GDM1 (cell line): ENCODE results near the gene MECP2.
A peak's percentile ranks its signal among the peaks of the same experiment; 100 is the strongest.
"Not testable (repeated sequence)": the region's sequence is repeated elsewhere in the genome, so short reads cannot be mapped to it uniquely, and the experiment has no call there.

Source experiments
- DNase-seq: peaks from one replicate; lab custom pipeline; 2025; lab: John Stamatoyannopoulos, UW

MECP2 gene

GRCh38 chrX:154097589-154098541 lies at the start of gene MECP2:
MECP2 (minus strand) TSS chrX:154097717.
- peak; percentile 90 for DNase-seq

DNA sequence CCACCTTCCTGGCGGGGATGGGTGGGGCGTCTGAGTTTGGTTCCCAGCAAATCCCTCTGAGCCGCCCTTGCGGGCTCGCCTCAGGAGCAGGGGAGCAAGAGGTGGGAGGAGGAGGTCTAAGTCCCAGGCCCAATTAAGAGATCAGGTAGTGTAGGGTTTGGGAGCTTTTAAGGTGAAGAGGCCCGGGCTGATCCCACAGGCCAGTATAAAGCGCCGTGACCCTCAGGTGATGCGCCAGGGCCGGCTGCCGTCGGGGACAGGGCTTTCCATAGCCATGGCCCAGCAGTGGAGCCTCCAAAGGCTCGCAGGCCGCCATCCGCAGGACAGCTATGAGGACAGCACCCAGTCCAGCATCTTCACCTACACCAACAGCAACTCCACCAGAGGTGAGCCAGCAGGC lies 46.5 kb upstream of the MECP2 start, which contains the start of gene OPN1LW:
Gene OPN1LW (plus strand): TSS at position 234 of the 400 bp plus-strand sequence. CDS start 41 bp downstream, at position 275.
- not testable (repeated sequence) for DNase-seq

DNA sequence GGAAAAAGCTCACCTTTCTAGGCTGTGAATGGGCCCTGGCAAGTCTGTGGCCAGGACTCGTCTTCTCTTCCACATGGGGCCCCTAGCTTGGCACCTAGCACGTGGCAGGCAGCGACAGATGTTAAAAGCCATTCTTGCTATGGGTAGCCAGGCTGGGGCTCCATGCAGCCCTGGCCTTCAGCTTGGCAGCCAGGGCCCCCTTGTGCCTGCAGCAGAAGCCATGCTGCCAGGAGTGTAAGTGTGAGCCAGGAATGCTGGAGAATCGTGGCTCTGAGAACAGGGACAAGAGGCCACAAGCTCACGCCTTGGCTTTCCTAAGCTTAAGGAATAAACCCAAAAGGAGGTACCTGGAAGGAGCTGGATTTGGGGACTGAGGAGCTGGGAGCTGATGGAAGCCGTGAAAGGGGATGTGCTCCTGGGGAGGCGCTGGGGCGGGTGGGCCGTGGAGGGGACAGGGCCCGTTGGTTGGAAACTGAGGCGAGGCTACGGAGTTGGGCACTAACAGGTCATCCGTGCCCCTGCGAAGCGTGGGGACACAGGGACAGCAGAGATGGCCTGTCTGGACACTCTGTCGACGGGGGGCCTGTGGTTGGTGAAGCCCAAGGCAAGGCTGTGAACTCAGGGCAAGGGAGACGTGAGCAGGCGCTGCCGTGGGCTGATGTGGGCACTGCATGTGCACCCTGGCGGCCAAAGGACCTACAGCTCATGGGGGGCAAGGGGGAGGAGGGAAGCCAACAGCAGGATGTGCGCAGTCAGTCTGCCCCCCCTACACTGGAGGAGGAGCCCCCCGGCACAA lies 45.6 kb upstream of the MECP2 start:
- DNase-seq: no peak

DNA sequence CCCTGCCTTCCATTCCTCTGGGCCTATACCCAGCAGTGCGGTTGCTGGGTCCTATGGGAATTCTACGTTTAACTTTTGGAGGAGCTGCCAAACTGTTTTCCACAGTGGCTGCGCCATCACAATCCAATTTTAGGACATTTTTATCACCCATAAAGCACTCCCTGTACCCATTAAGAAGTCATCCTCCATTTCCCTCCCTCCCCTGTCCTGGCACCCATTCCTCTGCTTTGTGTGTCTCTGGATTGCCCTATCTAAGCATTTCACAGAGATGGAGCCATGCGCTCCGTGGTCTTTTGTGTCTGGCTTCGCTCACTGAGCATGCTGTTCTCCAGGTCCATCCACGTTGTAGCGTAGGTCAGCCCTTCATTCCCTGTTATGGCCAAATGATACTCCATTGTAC lies 44.9 kb upstream of the MECP2 start:
- DNase-seq: no peak

DNA sequence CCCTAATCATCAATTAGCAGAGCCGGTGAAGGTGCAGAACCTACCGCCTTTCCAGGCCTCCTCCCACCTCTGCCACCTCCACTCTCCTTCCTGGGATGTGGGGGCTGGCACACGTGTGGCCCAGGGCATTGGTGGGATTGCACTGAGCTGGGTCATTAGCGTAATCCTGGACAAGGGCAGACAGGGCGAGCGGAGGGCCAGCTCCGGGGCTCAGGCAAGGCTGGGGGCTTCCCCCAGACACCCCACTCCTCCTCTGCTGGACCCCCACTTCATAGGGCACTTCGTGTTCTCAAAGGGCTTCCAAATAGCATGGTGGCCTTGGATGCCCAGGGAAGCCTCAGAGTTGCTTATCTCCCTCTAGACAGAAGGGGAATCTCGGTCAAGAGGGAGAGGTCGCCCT lies 43.2 kb upstream of the MECP2 start:
- DNase-seq: no peak

DNA sequence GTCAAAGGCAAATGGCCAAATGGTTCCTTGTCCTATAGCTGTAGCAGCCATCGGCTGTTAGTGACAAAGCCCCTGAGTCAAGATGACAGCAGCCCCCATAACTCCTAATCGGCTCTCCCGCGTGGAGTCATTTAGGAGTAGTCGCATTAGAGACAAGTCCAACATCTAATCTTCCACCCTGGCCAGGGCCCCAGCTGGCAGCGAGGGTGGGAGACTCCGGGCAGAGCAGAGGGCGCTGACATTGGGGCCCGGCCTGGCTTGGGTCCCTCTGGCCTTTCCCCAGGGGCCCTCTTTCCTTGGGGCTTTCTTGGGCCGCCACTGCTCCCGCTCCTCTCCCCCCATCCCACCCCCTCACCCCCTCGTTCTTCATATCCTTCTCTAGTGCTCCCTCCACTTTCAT lies 42.7 kb upstream of the MECP2 start:
- no peak for DNase-seq

- DNase-seq: no peak
Observed at GRCh38 chrX:154138857-154139256, 41.3 kb upstream of the MECP2 start.

- DNase-seq: peak; percentile 47
Observed at GRCh38 chrX:154136627-154137161, 39.2 kb upstream of the MECP2 start.

DNA sequence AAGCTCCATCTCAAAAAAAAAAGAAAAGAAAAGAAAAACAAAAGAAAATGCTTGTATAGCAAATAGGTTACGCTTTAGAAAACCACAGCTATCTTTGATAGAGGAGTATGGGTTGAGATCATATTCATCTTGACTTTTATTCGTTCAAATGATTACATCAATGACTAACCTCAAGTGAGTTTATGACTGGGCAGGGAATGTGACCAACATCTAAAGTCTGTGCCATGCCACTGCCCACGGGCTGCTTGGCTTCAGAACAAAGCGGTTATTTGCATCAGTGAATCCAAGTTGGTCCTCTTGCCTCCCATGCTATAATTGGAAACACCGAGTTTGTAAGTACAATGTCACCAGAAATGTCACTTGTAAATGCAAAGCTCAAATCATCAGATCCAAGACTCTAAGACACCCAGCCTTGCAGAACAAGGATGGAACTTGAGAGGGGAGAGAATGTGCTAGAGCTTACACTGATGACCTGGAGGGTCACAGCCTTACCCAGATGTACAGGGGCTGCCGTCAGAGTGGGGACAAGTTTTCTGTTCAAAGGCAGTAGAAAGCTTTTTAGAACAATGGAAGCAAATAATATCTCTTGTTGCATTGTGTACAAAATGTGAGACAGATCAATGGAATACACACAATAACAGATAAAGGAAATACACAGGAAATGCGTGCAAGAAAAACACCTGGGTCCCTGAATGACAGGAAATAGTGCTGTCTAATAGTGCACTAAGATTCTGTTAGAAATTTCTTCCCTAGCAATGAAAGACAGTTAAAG lies 38.1 kb upstream of the MECP2 start:
- DNase-seq: no peak

DNA sequence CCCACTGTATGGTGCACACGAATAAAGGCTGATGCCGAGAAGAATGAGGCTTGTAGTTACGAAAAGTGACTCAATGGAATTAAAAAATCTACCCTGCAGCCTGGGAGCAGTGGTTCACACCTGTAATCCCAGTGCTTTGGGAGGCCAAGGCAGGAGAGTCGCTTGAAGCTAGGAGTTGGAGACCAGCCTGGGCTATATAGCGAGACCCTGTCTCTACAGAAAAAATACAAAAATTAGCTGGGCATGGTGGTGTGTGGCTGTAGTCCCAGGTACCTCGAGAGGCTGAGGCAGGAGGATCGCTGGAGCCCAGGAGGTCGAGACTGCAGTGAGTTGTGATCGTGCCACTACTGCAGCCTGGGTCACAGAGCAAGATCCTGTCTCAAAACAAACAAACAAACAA lies 34.8 kb upstream of the MECP2 start:
- no peak for DNase-seq

GRCh38 chrX:154131955-154132354 lies 34.4 kb upstream of the MECP2 start:
- no peak for DNase-seq

- no peak for DNase-seq
Observed at GRCh38 chrX:154126101-154126500, 28.6 kb upstream of the MECP2 start.

DNA sequence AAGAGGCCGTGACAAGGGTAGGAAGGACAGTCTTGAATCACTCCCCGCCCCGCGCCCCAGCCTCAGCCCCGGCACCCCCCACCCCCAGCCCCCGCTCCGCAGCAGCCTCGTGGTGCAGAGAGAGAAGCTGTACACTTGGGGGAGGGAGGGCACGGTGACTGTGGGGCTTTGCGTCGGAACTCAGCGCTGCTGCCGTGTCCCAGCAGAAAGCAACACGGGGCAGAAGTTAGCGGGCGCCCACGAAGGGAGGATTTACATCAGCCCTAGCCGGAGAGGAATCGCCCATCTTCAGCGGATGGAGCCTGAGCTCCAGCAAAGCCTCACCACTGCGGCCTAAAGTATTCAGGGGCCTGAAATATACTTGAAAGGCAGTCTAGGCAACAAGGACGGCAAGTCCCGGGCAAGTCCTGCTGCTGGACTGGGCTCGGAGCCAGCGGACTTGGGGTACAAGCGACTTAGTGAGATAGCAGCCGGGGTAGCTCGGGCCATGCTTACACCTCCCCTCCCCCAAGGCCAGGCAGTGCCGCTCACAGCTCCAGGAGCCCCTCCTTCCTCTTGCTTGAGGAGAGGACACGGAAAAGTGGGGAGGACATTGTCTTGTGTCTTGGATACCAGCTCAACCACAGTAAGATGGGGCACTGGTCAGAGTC lies 28.0 kb upstream of the MECP2 start:
- DNase-seq: no peak

- DNase-seq: peak; percentile 7
Observed at GRCh38 chrX:154123241-154124219, 26.0 kb upstream of the MECP2 start.

- no peak for DNase-seq
Observed at GRCh38 chrX:154121961-154122360, 24.4 kb upstream of the MECP2 start.

GRCh38 chrX:154121207-154121606 lies 23.7 kb upstream of the MECP2 start:
- no peak for DNase-seq

- no peak for DNase-seq
Observed at GRCh38 chrX:154120567-154120966, 23.1 kb upstream of the MECP2 start.

DNA sequence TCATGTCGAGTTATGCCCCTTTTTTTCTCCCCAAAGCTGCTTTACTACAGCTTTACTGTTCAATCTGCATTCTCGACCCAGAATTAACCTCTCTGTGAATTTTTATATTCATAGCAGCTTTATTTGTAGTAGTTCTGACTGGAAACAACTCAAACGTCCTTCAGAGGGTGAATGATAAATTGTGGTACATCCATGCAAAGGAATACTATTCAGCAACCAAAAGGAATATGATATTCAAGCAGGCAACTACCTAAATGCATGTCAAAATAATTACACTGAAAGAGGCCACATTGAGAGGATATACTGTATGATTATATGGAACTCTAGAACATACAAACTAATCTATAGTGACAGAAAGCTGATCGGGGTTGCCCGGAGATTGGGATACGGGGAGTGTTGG lies 20.0 kb upstream of the MECP2 start:
- DNase-seq: no peak

DNA sequence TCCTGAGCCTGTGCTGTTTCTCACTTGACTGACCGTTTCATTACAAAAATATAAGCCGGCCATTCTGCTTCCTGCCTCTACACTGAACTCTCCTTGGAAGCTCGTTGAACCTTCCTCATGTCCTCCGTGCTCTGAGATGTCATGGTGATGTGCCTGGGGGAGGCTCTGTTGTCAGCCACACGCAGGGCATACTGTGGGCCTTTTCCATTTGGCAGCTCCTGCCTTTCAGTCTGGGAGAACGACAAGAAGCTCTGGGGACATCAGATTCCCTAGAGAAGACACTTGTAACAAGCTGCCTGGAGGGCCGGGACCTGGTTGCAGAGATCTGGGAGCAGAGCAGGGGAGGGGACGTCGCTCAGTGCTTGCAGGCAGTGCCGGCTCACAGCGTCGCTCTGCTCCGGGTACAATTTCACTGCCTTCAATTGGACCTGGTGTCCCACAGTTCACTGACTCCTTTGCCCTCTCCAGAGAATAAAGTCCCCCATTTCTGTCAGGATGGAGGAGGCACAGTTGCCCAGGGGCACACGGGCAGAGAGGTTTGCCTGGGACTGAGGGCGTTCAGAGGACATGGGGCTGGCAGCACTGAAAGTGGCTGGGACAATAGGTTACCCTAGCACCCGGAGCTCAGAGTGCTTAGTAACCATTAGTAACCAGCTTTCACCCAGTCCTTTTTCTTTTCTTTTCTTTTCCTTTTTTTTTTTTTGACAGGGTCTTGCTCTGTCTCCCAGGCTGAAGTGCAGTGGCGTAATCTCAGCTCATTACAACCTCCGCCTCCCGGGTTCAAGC lies 19.1 kb upstream of the MECP2 start:
- DNase-seq: no peak
